Mononuclear cell (primary cell): ENCODE measurements around the gene KIF25. TPM values are rescaled to one million over a fixed set of nuclear protein-coding genes. Genes with fewer than 3 reads are reported as not detected.
"Not testable (repeated sequence)": the region's sequence is repeated elsewhere in the genome, so short reads cannot be mapped to it uniquely, and the experiment has no call there.

Experiments
- H3K27me3 ChIP-seq: 2 replicates; pipeline ENCODE4 v1.6.0; 2011; ENCODE audit warnings: low read length, control low read depth; ENCODE audit not compliant: insufficient read depth
- H3K4me1 ChIP-seq: 2 replicates; pipeline ENCODE4 v1.5.1; 2011; ENCODE audit warnings: mild to moderate bottlenecking, low read length, control low read depth; ENCODE audit not compliant: insufficient read depth
- H3K4me3 ChIP-seq: 2 replicates; pipeline ENCODE4 v1.5.1; 2011; ENCODE audit warnings: mild to moderate bottlenecking, low read length, moderate library complexity
- H3K9me3 ChIP-seq: 2 replicates; pipeline ENCODE4 v1.5.1; 2011; ENCODE audit warnings: low read depth, mild to moderate bottlenecking, control low read depth, low read length
- total RNA-seq: library from RNA; depleted of rRNA; stranded (reverse); fragments of >200 nt; gene quantifications from one replicate; pipeline ENCODE4 v1.2.3, GENCODE V29; 2012

The KIF25 gene
- total RNA-seq, 1 donor, result not detected

- Histone ChIP-seq H3K27me3 (no peaks in the 10 kb centered on the region), H3K9me3 (no peaks in the 10 kb centered on the region), H3K4me3 (no peak overlapping the region), H3K4me1 (no peaks in the 10 kb centered on the region)
Measured at GRCh38 chr6:168061269-168062210, 64.1 kb downstream of the KIF25 start.

DNA sequence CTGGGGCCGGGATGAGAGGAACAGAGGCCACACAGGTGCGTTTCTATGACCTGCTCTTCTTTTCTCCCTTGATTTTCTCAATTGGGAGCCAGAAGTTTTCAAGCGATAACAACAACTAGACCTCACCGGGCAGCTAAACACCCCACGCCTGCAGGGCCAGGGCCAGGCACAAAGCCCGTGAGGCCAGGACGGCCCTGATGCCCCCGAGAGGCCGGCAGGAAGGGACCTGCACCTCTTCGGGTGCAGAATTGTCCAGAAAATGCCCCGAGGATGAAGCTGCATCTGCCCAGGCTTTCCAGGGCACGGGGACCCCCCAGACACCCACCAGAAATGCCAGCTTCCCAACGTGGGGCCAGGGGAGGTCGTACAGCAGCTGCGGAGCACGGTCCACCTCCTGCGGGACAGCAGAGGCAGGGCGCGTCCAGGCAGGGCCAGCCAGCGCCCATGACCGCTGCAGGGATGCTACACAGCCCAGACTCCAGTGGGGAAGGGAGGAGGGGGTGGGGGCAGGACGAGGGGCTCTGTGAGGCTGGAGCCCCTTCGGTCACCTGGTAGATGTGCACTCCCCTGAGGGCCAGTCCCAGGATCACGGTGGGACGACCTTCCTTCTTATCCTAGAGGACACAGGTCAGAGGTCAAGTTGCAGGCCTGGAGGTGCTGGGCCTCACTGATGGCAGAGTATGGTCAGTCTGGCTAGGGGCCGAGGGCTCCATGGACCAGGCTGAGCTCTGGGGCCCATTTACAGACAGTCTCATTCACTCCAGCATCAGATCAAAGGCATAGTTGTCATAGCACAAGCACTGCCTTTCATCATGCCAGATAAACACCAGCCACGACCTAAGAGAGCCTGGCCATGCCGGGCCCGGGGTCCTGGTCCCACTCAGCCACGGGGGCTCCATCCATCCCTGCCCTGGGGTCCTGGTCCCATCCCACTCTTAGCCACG, 65.1 kb downstream of the KIF25 start:
- no peaks in the 10 kb centered on the region for H3K27me3 ChIP-seq
- no peak overlapping the region for H3K4me3 ChIP-seq
- no peaks in the 10 kb centered on the region for H3K4me1 ChIP-seq
- no peaks in the 10 kb centered on the region for H3K9me3 ChIP-seq

DNA sequence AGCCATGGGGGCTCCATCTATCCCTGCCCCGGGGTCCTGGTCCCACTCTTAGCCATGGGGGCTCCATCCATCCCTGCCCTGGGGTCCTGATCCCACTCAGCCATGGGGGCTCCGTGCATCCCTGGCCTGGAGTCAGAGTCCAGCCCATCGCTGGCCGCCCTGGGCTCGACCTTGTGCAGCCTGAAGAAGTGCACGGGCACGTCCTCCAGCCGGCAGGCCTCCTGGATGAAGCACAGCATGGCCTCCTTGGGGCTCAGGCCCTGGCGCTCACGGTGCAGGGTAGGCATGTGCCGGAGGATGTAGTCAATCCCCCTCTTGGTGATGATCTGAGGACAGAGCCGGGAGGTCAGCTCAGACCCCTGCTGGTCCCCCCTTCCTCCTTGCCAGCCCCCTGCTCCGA, 66.0 kb downstream of the KIF25 start:
- Histone ChIP-seq H3K4me3 (no peak overlapping the region), H3K27me3 (no peaks in the 10 kb centered on the region), H3K4me1 (no peaks in the 10 kb centered on the region), H3K9me3 (no peaks in the 10 kb centered on the region)

DNA sequence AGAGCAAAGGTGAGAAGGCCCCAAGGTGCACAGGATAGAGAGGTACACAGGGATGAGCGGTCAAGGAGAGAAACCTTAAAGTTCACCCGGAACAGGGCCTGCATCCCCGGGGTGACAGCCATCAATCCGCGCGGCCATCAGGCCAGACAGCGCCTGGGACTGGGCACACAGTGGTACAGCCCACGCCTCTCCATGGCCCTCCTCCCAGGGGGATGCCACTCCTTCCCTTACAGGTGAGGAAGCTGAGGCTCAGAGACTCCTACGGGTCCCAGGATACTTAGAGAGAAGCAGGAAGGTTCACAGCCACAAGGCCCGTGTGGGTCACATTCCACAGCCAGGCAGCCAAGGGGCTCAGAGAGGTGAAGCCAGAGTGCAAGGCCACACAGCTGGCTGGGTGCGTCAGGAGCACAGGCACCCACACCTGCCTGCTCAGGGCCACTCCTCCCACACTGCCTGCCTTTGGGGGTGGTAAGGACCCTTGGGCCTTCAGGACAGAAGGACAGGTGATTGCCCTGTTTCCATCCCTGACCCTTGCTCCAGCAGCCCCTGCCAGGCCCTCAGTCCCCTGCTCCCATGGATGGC, 66.8 kb downstream of the KIF25 start:
- Histone ChIP-seq H3K4me1 (no peaks in the 10 kb centered on the region), H3K27me3 (no peaks in the 10 kb centered on the region), H3K4me3 (no peak overlapping the region), H3K9me3 (no peaks in the 10 kb centered on the region)

DNA sequence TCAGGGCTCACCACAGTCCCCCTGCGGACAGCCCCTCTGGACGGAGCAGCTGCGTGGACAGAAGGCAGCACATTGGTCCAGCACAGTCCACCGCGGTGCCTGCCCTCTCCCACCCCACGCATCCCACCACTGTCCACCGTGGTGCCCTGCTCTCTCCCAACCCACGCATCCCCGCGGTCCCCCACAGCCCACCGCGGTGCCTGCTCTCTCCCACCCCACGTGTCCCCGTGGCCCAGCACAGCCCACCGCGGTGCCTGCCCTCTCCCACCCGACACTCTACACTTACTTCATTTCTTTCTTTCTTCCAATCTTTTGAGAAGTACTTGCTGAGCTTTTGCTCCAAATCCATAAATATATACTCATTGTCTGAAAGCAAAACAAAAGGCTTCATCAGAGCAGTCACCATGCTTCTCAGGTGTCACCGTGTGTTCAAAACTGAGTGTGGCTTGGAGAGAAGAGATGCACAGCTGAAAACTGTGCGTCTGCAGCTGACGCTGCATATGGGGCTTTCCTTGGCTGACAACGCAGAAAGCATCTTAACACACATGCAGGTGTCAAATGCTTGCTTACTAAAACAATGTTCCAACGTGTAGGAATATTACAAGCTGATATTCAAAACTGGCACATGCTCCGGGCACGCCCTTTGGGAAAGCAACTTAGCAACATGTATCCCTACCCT, 69.7 kb downstream of the KIF25 start:
- no peaks in the 10 kb centered on the region for H3K27me3 ChIP-seq
- H3K4me3 ChIP-seq, result no peak overlapping the region
- no peaks in the 10 kb centered on the region for H3K4me1 ChIP-seq
- no peaks in the 10 kb centered on the region for H3K9me3 ChIP-seq

DNA sequence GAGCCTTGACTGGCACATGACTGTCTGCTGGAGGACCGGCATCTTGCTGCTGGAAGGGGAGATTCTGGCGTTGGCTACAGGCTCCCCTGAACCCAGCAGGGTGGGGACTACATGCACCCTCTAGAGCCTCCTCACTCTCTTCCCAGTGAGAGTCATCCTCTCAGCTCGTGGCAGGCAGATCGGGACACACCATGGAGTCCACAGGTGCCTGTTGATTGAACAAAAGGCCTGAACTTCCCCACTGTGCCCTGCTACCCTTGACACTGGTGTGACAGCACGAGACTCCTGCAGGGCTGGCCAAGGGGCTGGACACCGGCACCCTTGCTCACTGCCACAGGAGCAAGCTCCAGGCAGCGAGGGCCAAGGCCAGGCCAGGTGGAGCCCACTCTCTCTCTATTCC, 73.3 kb downstream of the KIF25 start:
- Histone ChIP-seq H3K4me3 (no peak overlapping the region), H3K9me3 (no peaks in the 10 kb centered on the region), H3K27me3 (no peaks in the 10 kb centered on the region), H3K4me1 (no peaks in the 10 kb centered on the region)

DNA sequence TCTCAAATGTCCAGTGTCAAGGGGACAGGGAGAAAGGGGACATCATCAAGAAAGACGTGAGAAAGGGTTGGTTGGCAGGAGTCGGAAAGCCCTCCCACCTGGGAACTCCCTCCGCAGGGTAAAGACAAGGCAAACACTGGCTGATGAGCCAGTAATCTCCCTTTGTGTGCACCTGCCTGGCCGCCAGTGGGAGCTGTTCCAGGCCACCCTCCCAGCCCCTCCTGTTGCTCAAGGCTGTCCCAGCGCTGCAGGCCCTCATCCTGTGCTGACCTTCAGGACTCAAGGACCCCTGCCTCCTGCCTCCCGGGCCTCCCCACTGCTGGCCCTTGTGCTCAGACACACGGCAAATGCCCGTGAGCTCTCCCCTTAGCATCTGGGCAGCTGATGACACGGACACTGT, 74.1 kb downstream of the KIF25 start:
- no peaks in the 10 kb centered on the region for H3K9me3 ChIP-seq
- H3K4me3 ChIP-seq, result no peak overlapping the region
- no peaks in the 10 kb centered on the region for H3K4me1 ChIP-seq
- H3K27me3 ChIP-seq, result no peaks in the 10 kb centered on the region

DNA sequence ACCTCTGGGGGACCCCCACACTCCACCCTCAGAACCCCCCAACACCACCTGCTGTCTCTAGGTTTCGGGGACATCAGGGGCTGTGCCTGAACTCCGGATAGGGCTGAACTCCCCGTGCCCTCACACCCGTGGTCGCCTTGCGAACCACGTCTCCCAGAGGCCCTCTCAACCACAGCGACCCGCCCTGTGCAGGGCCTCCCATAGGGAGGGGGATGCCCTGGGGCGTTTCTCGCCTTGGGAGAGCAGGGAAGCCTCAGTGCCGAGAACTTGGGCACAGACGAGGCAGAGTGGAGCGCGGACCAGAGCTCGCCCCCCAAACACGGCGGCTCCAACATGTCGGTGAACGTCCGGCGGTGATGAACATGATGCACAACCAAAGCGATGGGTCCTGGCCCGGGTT, 74.8 kb downstream of the KIF25 start:
- no peaks in the 10 kb centered on the region for H3K4me1 ChIP-seq
- H3K4me3 ChIP-seq, result no peak overlapping the region
- no peaks in the 10 kb centered on the region for H3K27me3 ChIP-seq
- no peaks in the 10 kb centered on the region for H3K9me3 ChIP-seq

DNA sequence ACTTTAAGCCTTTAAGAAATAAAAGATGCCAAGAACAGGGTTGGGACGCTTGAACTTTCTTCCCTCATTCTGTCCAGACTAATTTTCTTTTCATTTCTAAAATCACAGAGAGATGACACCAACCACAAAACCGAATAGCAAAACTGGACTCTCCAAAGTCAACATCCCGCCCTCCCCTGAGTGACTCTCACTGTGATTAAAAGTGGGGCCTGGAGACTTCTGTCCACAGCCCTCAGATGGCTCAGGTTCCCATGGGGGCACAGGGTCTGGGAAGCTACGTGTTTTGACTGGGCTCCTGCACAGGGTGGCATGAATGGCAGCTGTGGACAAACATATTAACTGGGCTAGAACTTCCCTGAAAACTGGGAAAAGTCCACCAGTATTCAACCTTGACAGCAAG, 75.3 kb downstream of the KIF25 start:
- no peaks in the 10 kb centered on the region for H3K4me1 ChIP-seq
- no peaks in the 10 kb centered on the region for H3K9me3 ChIP-seq
- H3K4me3 ChIP-seq, result no peak overlapping the region
- no peaks in the 10 kb centered on the region for H3K27me3 ChIP-seq

- Histone ChIP-seq H3K9me3 (no peaks in the 10 kb centered on the region), H3K27me3 (no peaks in the 10 kb centered on the region), H3K4me3 (no peak overlapping the region), H3K4me1 (no peaks in the 10 kb centered on the region)
Measured at GRCh38 chr6:168073937-168074730, 76.7 kb downstream of the KIF25 start.

GRCh38 chr6:168075216-168075615, 77.7 kb downstream of the KIF25 start:
- Histone ChIP-seq H3K4me1 (no peaks in the 10 kb centered on the region), H3K9me3 (no peaks in the 10 kb centered on the region), H3K4me3 (no peak overlapping the region), H3K27me3 (no peaks in the 10 kb centered on the region)

DNA sequence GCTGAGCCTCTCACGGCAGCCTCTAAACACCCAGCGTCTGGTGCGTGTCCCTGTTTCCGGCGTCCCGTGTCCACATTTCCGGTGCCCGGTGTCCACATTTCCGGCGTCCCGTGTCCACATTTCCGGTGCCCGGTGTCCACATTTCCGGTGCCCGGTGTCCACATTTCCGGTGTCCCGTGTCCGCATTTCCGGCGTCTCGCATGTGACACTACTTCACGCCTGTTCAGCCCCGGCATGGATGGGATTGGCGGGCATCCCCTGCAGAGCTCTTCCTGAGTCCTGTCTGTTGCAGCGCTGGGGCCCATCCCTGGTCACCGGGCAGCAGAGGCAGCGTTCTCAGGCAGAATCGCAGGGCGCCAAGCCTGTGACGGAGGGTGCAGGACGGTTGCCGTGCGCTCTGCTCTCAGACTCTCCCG, 78.3 kb downstream of the KIF25 start:
- H3K9me3 ChIP-seq, result no peaks in the 10 kb centered on the region
- no peak overlapping the region for H3K4me3 ChIP-seq
- H3K4me1 ChIP-seq, result no peaks in the 10 kb centered on the region
- H3K27me3 ChIP-seq, result no peaks in the 10 kb centered on the region

GRCh38 chr6:168077401-168077800, 79.9 kb downstream of the KIF25 start:
- not testable (repeated sequence) for H3K4me3 ChIP-seq, H3K4me1 ChIP-seq, H3K27me3 ChIP-seq, H3K9me3 ChIP-seq
